HCT116 (cell line): ENCODE results near the gene PCCA. TPM values are rescaled to one million over a fixed set of nuclear protein-coding genes. Genes with fewer than 3 reads are reported as not detected.

Experiments
- ATAC-seq: fragments of 200-7000 bp; cut with Tn5 transposase; 2 replicates; pipeline ENCODE4 v1.9.1; 2020; ENCODE audit warnings: mild to moderate bottlenecking, moderate library complexity
- BruUV-seq: library from RNA; stranded (reverse); fragments of 400-500 nt; replicated peaks from 2 replicates; lab custom pipeline; 2021; lab: Mats Ljungman, UMichigan
- CTCF ChIA-PET: fragments of 300-600 bp; sonication (Branson Sonifier 250); formaldehyde crosslinking; loops from one replicate; lab custom pipeline; 2021; ENCODE audit warnings: antibody characterized with exemption; lab: Charles Lee
- POLR2A ChIA-PET: fragments of 300-600, 350-600 bp; sonication (Branson Sonifier 250); formaldehyde crosslinking; loops from one replicate; lab custom pipeline; 2021; ENCODE audit warnings: antibody characterized with exemption; lab: Charles Lee
- RAD21 ChIA-PET, 2 experiments: fragments of 300-600 bp; sonication (Branson Sonifier 250); formaldehyde crosslinking; loops; one replicate each; lab custom pipeline; 2023; ENCODE audit warnings: low total read pairs in 2 of 2; ENCODE audit not compliant: uncharacterized antibody in 2 of 2, unreplicated experiment in 2 of 2, low non-redundant PET in 1 of 2; lab: Charles Lee
- DNase-seq: peaks from one replicate; pipeline ENCODE4 v3.0.0-alpha.2; 2010; ENCODE audit warnings: low read depth, low spot score
- H2AFZ ChIP-seq: fragments of 200-600 bp; shearing (Covaris generic), sonication (generic); 2 replicates; pipeline ENCODE4 v1.6.1; 2017; ENCODE audit warnings: low read depth, mixed run types, mixed read lengths, antibody characterized with exemption, low read length; ENCODE audit not compliant: poor library complexity, severe bottlenecking
- H3K27ac ChIP-seq: 2 replicates; pipeline ENCODE4 v1.5.1; 2012; ENCODE audit warnings: low read depth, low read length
- H3K27me3 ChIP-seq: fragments of 200-600 bp; sonication (generic); 2 replicates; pipeline ENCODE4 v1.6.1; 2016; ENCODE audit warnings: mixed run types, low read length, mixed read lengths; ENCODE audit not compliant: insufficient read depth
- H3K36me3 ChIP-seq, 2 experiments: fragments of 200-500 bp in 1 of 2; fragments of 200-600 bp in 1 of 2; sonication (Bioruptor generic) in 1 of 2; sonication (generic) in 1 of 2; 2 replicates each; pipeline versions ENCODE4 v1.5.1 to v1.6.1; 2014 to 2016; ENCODE audit warnings: low read length in 2 of 2, inconsistent platforms in 1 of 2, mixed read lengths in 1 of 2, mixed run types in 1 of 2; ENCODE audit not compliant: insufficient read depth in 2 of 2, control insufficient read depth in 1 of 2
- H3K4me1 ChIP-seq, 2 experiments: fragments of 200-600 bp in 1 of 2; sonication (generic) in 1 of 2; 2 replicates each; pipeline versions ENCODE4 v1.5.1 to v1.6.1; 2012 to 2017; ENCODE audit warnings: low read length in 2 of 2, inconsistent platforms in 1 of 2, mild to moderate bottlenecking in 1 of 2, mixed read lengths in 1 of 2, mixed run types in 1 of 2, moderate library complexity in 1 of 2; ENCODE audit not compliant: insufficient read depth in 2 of 2, control insufficient read depth in 1 of 2
- H3K4me2 ChIP-seq: fragments of 200-600 bp; sonication (generic); 2 replicates; pipeline ENCODE4 v1.6.1; 2017; ENCODE audit warnings: mixed run types, low read length, mixed read lengths
- H3K4me3 ChIP-seq, 2 experiments: fragments of 200-600 bp in 1 of 2; sonication (generic) in 1 of 2; replicated peaks in 1 of 2; 2 replicates each; pipeline ENCODE4 v1.5.1; 2011 to 2016; ENCODE audit warnings: low read length in 2 of 2, control low read depth in 1 of 2, low read depth in 1 of 2, mild to moderate bottlenecking in 1 of 2, mixed read lengths in 1 of 2, mixed run types in 1 of 2
- H3K79me2 ChIP-seq: fragments of 200-600 bp; sonication (generic); 2 replicates; pipeline ENCODE4 v1.6.1; 2017; ENCODE audit warnings: mild to moderate bottlenecking, mixed run types, low read length, moderate library complexity, mixed read lengths; ENCODE audit not compliant: insufficient read depth
- H3K9ac ChIP-seq: fragments of 200-600 bp; sonication (generic); 2 replicates; pipeline ENCODE4 v1.6.1; 2016; ENCODE audit warnings: low read length, mixed read lengths
- H3K9me2 ChIP-seq: fragments of 200-600 bp; sonication (generic), shearing (Covaris generic); 2 replicates; pipeline ENCODE4 v1.6.1; 2017; ENCODE audit warnings: mixed run types, mild to moderate bottlenecking, moderate library complexity; ENCODE audit not compliant: insufficient read depth
- H3K9me3 ChIP-seq, 2 experiments: fragments of 200-500 bp in 1 of 2; fragments of 200-600 bp in 1 of 2; sonication (Bioruptor generic) in 1 of 2; sonication (generic) in 1 of 2; 2 replicates each; pipeline ENCODE4 v1.6.1; 2014 to 2017; ENCODE audit warnings: low read length in 2 of 2, mixed read lengths in 2 of 2, inconsistent platforms in 1 of 2, low read depth in 1 of 2, mild to moderate bottlenecking in 1 of 2, mixed run types in 1 of 2, moderate library complexity in 1 of 2; ENCODE audit not compliant: control insufficient read depth in 1 of 2, insufficient read depth in 1 of 2
- H4K20me1 ChIP-seq: fragments of 200-600 bp; sonication (generic), shearing (Covaris generic); 2 replicates; pipeline ENCODE4 v1.6.1; 2017; ENCODE audit warnings: mixed run types, mild to moderate bottlenecking, moderate library complexity; ENCODE audit not compliant: insufficient read depth
- CBX3 ChIP-seq: IDR thresholded peaks from 2 replicates; pipeline ENCODE4 v1.6.1; 2012; ENCODE audit warnings: low read depth
- CEBPB ChIP-seq: IDR thresholded peaks from 2 replicates; pipeline ENCODE4 v1.6.1; 2012; ENCODE audit warnings: low read depth
- FOSL1 ChIP-seq: IDR thresholded peaks from 2 replicates; pipeline ENCODE4 v1.6.1; 2012; ENCODE audit warnings: low read depth
- JUND ChIP-seq: IDR thresholded peaks from 2 replicates; pipeline ENCODE4 v1.6.1; 2012
- POLR2A ChIP-seq: IDR thresholded peaks from 2 replicates; pipeline ENCODE4 v1.7.0; 2011; ENCODE audit warnings: borderline replicate concordance; ENCODE audit not compliant: insufficient read depth, insufficient read length; ENCODE audit errors: extremely low read depth
- SIN3A ChIP-seq: IDR thresholded peaks from 2 replicates; pipeline ENCODE4 v1.6.1; 2012; ENCODE audit warnings: low read depth
- SP1 ChIP-seq: IDR thresholded peaks from 2 replicates; pipeline ENCODE4 v1.6.1; 2012; ENCODE audit warnings: low read depth
- SRF ChIP-seq: IDR thresholded peaks from 2 replicates; pipeline ENCODE4 v1.6.1; 2012; ENCODE audit warnings: low read depth
- TCF7L2 ChIP-seq: IDR thresholded peaks from 2 replicates; pipeline ENCODE4 v1.7.0; 2011; ENCODE audit warnings: borderline replicate concordance, inconsistent platforms; ENCODE audit not compliant: insufficient read depth, insufficient read length; ENCODE audit errors: extremely low read depth
- intact Hi-C: fragments of 100-400 bp; cut with micrococcal nuclease; formaldehyde crosslinking; loops from 2 replicates; pipeline ENCODE4 v1.10.0; 2022
- total RNA-seq: library from RNA; stranded (reverse); gene quantifications from one replicate; pipeline ENCODE4 v1.2.1, GENCODE V29; 2021; ENCODE audit not compliant: unreplicated experiment
- TF ChIP-seq, protein P1 (sequence below): IDR thresholded peaks from 2 replicates; pipeline ENCODE4 v1.6.1; 2012
- TF ChIP-seq, protein P2 (sequence below), 3 experiments: fragments of 200-600 bp in 1 of 3; sonication (generic) in 1 of 3; IDR thresholded peaks in 2 of 3; conservative IDR thresholded peaks in 1 of 3; 2 replicates each; pipeline ENCODE4 v1.5.1; 2012 to 2017; ENCODE audit warnings: low read depth in 2 of 3, low read length in 2 of 3, antibody characterized with exemption in 1 of 3, borderline replicate concordance in 1 of 3, control low read depth in 1 of 3, mild to moderate bottlenecking in 1 of 3, mixed read lengths in 1 of 3, mixed run types in 1 of 3, moderate library complexity in 1 of 3; ENCODE audit not compliant: insufficient read depth in 1 of 3

PCCA gene
- total RNA-seq, 1 experiment from 2014 or later: 23.0 TPM

DNA sequence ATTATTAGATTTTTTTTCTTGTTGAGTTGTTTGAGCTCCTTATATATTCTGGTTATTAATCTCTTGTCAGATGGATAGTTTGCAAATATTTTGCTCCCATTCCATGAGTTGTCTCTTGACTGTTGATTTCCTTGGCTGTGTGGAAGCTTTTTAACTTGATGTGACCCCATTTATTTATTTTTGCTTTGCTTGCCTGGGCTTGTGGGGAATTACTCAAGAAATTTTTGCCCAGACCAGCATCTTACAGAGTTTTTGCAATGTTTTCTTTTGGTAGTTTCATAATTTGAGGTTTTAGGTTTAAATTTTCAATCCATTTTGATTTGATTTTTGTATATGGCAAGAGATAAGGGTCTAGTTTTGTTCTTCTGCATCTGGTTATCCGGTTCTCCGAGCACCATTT lies 124.7 kb downstream of the PCCA start:
- H3K9me3 ChIP-seq: no peaks in the 10 kb centered on the region
- H3K27me3 ChIP-seq: no peaks in the 10 kb centered on the region
- H3K4me1 ChIP-seq: peaks cover 20 to 50% of the 10 kb centered on the region in 2 experiments
- no peaks in the 10 kb centered on the region for H3K36me3 ChIP-seq
- no peak overlapping the region for H2AFZ ChIP-seq
- H3K9ac ChIP-seq: no peak overlapping the region
- ATAC-seq: no peak
- no TSS peak for BruUV-seq
- RAD21 ChIA-PET: no interaction called here
- intact Hi-C loops: no loop called here
- H3K27ac ChIP-seq: no peak overlapping the region
- TF ChIP-seq SP1 (no peak), SIN3A (no peak), TCF7L2 (no peak), FOSL1 (no peak)
- TF ChIP-seq, protein P1, sequence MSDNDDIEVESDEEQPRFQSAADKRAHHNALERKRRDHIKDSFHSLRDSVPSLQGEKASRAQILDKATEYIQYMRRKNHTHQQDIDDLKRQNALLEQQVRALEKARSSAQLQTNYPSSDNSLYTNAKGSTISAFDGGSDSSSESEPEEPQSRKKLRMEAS: no peak
- TF ChIP-seq, all 23 proteins: peak for 0
- H3K9me2 ChIP-seq: no peaks in the 10 kb centered on the region
- no peaks in the 10 kb centered on the region for H3K79me2 ChIP-seq
- ChIA-PET CTCF (no interaction called here), POLR2A (no interaction called here)
- H3K4me3 ChIP-seq: no peak overlapping the region
- no peak overlapping the region for H3K4me2 ChIP-seq
- no peaks in the 10 kb centered on the region for H4K20me1 ChIP-seq
- DNase-seq: no peak

DNA sequence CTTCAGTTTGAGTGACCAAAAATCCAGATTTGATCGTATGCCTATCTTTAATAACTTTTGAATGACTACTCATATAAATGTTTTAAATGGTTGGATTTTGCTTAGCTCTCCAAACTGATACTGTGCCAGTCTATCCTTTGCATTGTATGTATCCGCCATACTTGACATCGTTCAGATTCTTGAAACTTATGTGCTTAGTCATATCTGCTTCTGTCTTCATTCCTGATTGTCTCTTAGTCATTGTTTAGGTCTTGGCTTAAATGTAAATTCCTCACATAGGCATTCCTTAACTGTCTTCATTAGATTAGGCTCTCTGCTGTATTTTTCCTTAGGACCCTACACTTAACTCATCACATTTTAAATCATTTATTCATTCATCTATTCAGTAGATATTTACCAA lies 126.0 kb downstream of the PCCA start:
- Histone ChIP-seq H2AFZ (no peak overlapping the region), H3K79me2 (no peaks in the 10 kb centered on the region), H3K4me2 (peak overlapping the region; percentile 19), H4K20me1 (no peaks in the 10 kb centered on the region), H3K27ac (no peak overlapping the region), H3K36me3 (no peaks in the 10 kb centered on the region), H3K9me3 (no peaks in the 10 kb centered on the region), H3K9ac (no peak overlapping the region), H3K9me2 (no peaks in the 10 kb centered on the region), H3K4me1 (peaks cover 8 to 37% of the 10 kb centered on the region in 2 experiments), H3K4me3 (no peak overlapping the region), H3K27me3 (no peaks in the 10 kb centered on the region)
- DNase-seq (no peak), ATAC-seq (no peak)
- POLR2A ChIA-PET: no interaction called here
- RAD21 ChIA-PET: no interaction called here
- CTCF ChIA-PET: no interaction called here
- intact Hi-C loops: no loop called here
- BruUV-seq: no TSS peak
- TF ChIP-seq SRF (no peak), TCF7L2 (no peak), JUND (no peak), CBX3 (no peak), CEBPB (no peak), POLR2A (no peak)
- TF ChIP-seq, protein P2, sequence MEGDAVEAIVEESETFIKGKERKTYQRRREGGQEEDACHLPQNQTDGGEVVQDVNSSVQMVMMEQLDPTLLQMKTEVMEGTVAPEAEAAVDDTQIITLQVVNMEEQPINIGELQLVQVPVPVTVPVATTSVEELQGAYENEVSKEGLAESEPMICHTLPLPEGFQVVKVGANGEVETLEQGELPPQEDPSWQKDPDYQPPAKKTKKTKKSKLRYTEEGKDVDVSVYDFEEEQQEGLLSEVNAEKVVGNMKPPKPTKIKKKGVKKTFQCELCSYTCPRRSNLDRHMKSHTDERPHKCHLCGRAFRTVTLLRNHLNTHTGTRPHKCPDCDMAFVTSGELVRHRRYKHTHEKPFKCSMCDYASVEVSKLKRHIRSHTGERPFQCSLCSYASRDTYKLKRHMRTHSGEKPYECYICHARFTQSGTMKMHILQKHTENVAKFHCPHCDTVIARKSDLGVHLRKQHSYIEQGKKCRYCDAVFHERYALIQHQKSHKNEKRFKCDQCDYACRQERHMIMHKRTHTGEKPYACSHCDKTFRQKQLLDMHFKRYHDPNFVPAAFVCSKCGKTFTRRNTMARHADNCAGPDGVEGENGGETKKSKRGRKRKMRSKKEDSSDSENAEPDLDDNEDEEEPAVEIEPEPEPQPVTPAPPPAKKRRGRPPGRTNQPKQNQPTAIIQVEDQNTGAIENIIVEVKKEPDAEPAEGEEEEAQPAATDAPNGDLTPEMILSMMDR (IDR thresholded peaks at IDR 0.05 in 2 of 3, conservative IDR thresholded peaks at IDR 0.05 in 1 of 3; ENCODE audit: borderline replicate concordance in 1 of 3, insufficient read depth in 1 of 3, low read depth in 2 of 3, low read length in 2 of 3): no peak
